Gastrocnemius medialis (tissue), 4 donors: ENCODE measurements around the gene CBR1.

Experiments used
- POLR2A ChIP-seq, 2 donors: fragments of 450-650 bp; IDR thresholded peaks; one replicate each; pipeline ENCODE4 v1.6.1; 2017; ENCODE audit warnings: antibody characterized with exemption in 2 of 2, mild to moderate bottlenecking in 2 of 2, moderate library complexity in 2 of 2
- TF ChIP-seq, protein P1 (sequence below), 5 experiments: fragments of 450-650 bp in 3 of 5; fragments of 200-600 bp in 2 of 5; sonication (generic) in 2 of 5; IDR thresholded peaks in 4 of 5; conservative IDR thresholded peaks in 1 of 5; 1 replicate in 4 of 5; 2 replicates in 1 of 5; pipeline ENCODE4 v1.5.1; 2016 to 2019; ENCODE audit warnings: antibody characterized with exemption in 5 of 5, mild to moderate bottlenecking in 3 of 5, moderate library complexity in 3 of 5

DNA sequence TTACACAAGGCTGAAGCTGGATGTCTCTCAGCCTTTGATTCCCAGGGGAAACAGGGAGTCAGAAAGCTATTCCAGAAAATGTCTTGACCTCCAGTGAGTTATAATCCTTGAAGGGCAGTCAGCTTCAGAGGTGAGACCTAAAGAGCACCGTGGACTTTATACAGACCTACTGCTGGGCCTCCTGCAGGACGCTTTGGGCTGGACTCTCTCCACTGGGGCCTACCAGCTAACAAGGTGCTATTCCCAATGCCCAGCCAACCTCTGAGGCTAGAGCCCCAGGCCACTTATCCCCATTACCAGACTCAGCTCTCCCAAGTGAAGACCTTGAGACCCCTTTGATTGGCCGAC lies 16.1 kb upstream of the CBR1 start:
- TF ChIP-seq, protein P1, sequence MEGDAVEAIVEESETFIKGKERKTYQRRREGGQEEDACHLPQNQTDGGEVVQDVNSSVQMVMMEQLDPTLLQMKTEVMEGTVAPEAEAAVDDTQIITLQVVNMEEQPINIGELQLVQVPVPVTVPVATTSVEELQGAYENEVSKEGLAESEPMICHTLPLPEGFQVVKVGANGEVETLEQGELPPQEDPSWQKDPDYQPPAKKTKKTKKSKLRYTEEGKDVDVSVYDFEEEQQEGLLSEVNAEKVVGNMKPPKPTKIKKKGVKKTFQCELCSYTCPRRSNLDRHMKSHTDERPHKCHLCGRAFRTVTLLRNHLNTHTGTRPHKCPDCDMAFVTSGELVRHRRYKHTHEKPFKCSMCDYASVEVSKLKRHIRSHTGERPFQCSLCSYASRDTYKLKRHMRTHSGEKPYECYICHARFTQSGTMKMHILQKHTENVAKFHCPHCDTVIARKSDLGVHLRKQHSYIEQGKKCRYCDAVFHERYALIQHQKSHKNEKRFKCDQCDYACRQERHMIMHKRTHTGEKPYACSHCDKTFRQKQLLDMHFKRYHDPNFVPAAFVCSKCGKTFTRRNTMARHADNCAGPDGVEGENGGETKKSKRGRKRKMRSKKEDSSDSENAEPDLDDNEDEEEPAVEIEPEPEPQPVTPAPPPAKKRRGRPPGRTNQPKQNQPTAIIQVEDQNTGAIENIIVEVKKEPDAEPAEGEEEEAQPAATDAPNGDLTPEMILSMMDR (IDR thresholded peaks at IDR 0.05 in 4 of 5, conservative IDR thresholded peaks at IDR 0.05 in 1 of 5): no peak
- TF ChIP-seq POLR2A (IDR thresholded peaks at IDR 0.05): no peak
